ENCODE results near the gene LGI4.

Gene LGI4

GRCh38 chr19:35083691-35084508 is 51.0 kb downstream of the LGI4 start:
- H3K4me2 ChIP-seq, result no peak overlapping the region
- H3K27me3 ChIP-seq (ENCODE audit: insufficient read depth, low read depth), result peaks cover 33% of the 10 kb centered on the region; the same call in 1 of the 2 replicates
- TF ChIP-seq, protein P1, sequence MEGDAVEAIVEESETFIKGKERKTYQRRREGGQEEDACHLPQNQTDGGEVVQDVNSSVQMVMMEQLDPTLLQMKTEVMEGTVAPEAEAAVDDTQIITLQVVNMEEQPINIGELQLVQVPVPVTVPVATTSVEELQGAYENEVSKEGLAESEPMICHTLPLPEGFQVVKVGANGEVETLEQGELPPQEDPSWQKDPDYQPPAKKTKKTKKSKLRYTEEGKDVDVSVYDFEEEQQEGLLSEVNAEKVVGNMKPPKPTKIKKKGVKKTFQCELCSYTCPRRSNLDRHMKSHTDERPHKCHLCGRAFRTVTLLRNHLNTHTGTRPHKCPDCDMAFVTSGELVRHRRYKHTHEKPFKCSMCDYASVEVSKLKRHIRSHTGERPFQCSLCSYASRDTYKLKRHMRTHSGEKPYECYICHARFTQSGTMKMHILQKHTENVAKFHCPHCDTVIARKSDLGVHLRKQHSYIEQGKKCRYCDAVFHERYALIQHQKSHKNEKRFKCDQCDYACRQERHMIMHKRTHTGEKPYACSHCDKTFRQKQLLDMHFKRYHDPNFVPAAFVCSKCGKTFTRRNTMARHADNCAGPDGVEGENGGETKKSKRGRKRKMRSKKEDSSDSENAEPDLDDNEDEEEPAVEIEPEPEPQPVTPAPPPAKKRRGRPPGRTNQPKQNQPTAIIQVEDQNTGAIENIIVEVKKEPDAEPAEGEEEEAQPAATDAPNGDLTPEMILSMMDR (conservative IDR thresholded peaks at IDR 0.05; ENCODE audit: low read depth, low read length), result no peak
- H4K20me1 ChIP-seq (ENCODE audit: insufficient read depth), result no peaks in the 10 kb centered on the region
- no peak overlapping the region for H2AFZ ChIP-seq (ENCODE audit: low read depth)
- no peak overlapping the region for H3K27ac ChIP-seq
- H3K9ac ChIP-seq, result no peak overlapping the region
- H3K79me2 ChIP-seq (ENCODE audit: insufficient read depth, low read depth), result no peaks in the 10 kb centered on the region
- no peaks in the 10 kb centered on the region for H3K36me3 ChIP-seq (ENCODE audit: insufficient read depth)
- no peaks in the 10 kb centered on the region for H3K4me1 ChIP-seq (ENCODE audit: low read depth, poor library complexity, severe bottlenecking)
- H3K4me3 ChIP-seq (IDR thresholded peaks at IDR 0.05; ENCODE audit: insufficient read depth, low read depth, low read length), result no peak overlapping the region

DNA sequence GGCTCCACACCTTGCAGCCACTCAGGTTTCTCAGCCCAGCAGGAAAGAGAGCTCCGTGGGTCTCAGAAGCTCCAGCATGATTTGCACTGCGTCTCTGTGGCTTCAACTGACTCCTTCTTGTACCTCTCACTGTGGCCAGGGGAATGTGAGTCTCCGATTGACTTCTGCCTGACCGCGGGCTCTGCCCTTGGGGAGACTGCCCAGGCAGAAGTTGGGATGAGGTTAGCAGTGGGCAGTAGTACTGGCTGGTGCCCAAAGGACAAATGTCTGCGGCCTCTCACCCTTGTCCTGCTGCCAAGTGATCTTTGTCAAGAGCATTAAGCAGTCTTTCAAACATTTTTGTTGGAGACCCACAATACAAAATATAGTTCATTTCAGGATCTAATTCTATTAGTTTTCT is 53.7 kb downstream of the LGI4 start:
- H3K9ac ChIP-seq, result no peak overlapping the region
- no peak overlapping the region for H3K4me2 ChIP-seq
- TF ChIP-seq, protein P1 (conservative IDR thresholded peaks at IDR 0.05; ENCODE audit: low read depth, low read length), result no peak
- H3K27me3 ChIP-seq (ENCODE audit: insufficient read depth, low read depth), result peaks cover 40% of the 10 kb centered on the region; the same call in 1 of the 2 replicates
- H3K36me3 ChIP-seq (ENCODE audit: insufficient read depth), result no peaks in the 10 kb centered on the region
- no peak overlapping the region for H2AFZ ChIP-seq (ENCODE audit: low read depth)
- no peaks in the 10 kb centered on the region for H4K20me1 ChIP-seq (ENCODE audit: insufficient read depth)
- H3K79me2 ChIP-seq (ENCODE audit: insufficient read depth, low read depth), result no peaks in the 10 kb centered on the region
- no peak overlapping the region for H3K4me3 ChIP-seq (IDR thresholded peaks at IDR 0.05; ENCODE audit: insufficient read depth, low read depth, low read length)
- no peaks in the 10 kb centered on the region for H3K4me1 ChIP-seq (ENCODE audit: low read depth, poor library complexity, severe bottlenecking)
- H3K27ac ChIP-seq, result no peak overlapping the region

GRCh38 chr19:35080613-35081170 is 54.2 kb downstream of the LGI4 start:
- H3K9ac ChIP-seq, result no peak overlapping the region
- H4K20me1 ChIP-seq (ENCODE audit: insufficient read depth), result no peaks in the 10 kb centered on the region
- no peak overlapping the region for H3K4me3 ChIP-seq (IDR thresholded peaks at IDR 0.05; ENCODE audit: insufficient read depth, low read depth, low read length)
- H3K4me1 ChIP-seq (ENCODE audit: low read depth, poor library complexity, severe bottlenecking), result no peaks in the 10 kb centered on the region
- H2AFZ ChIP-seq (ENCODE audit: low read depth), result no peak overlapping the region
- TF ChIP-seq, protein P1 (conservative IDR thresholded peaks at IDR 0.05; ENCODE audit: low read depth, low read length), result no peak
- no peaks in the 10 kb centered on the region for H3K36me3 ChIP-seq (ENCODE audit: insufficient read depth)
- no peak overlapping the region for H3K4me2 ChIP-seq
- no peak overlapping the region for H3K27ac ChIP-seq
- H3K79me2 ChIP-seq (ENCODE audit: insufficient read depth, low read depth), result no peaks in the 10 kb centered on the region
- H3K27me3 ChIP-seq (ENCODE audit: insufficient read depth, low read depth), result peaks cover 36% of the 10 kb centered on the region; the same call in 1 of the 2 replicates

DNA sequence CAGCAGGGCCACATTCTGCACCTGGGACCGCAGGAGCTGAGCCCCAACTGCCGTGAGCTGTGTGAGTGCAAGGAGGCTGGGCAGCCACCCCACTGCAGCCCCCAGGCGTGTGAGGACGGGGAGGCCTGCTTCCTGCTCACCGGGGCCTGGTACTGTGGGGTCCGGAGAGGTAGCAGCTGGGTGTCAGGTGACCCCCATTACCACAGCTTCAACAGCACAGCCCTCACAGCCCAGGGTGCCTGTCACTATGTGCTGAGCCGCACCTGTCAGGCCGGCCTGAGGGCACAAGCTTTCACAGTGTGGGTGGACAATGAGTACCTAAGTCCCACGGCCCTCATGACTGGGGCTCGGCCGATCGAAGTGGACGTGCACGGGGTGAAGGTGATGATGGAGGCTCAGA is 55.0 kb downstream of the LGI4 start:
- Histone ChIP-seq H3K36me3 (ENCODE audit: insufficient read depth) (no peaks in the 10 kb centered on the region), H3K9ac (no peak overlapping the region), H3K79me2 (ENCODE audit: insufficient read depth, low read depth) (no peaks in the 10 kb centered on the region), H3K27me3 (ENCODE audit: insufficient read depth, low read depth) (peaks cover 32% of the 10 kb centered on the region; the same call in 1 of the 2 replicates), H3K4me1 (ENCODE audit: low read depth, poor library complexity, severe bottlenecking) (no peaks in the 10 kb centered on the region), H4K20me1 (ENCODE audit: insufficient read depth) (no peaks in the 10 kb centered on the region), H2AFZ (ENCODE audit: low read depth) (no peak overlapping the region), H3K4me3 (IDR thresholded peaks at IDR 0.05; ENCODE audit: insufficient read depth, low read depth, low read length) (no peak overlapping the region), H3K4me2 (no peak overlapping the region), H3K27ac (no peak overlapping the region)
- TF ChIP-seq, protein P1 (conservative IDR thresholded peaks at IDR 0.05; ENCODE audit: low read depth, low read length), result no peak

All from KMS-11 (cell line).